ENCODE measurements around the gene OR10P1.

Gene OR10P1

GRCh38 chr12:55652352-55652751 lies 15.7 kb downstream of the OR10P1 start:
- peak; percentile 45 for DNase-seq

- DNase-seq = peak; percentile 27
Observed at GRCh38 chr12:55653031-55653430, 16.3 kb downstream of the OR10P1 start.

- no peak for DNase-seq
Observed at GRCh38 chr12:55654511-55655214, 18.0 kb downstream of the OR10P1 start.

GRCh38 chr12:55657212-55657611 lies 20.5 kb downstream of the OR10P1 start:
- no peak for DNase-seq

- no peak for DNase-seq
Observed at GRCh38 chr12:55658212-55658611, 21.5 kb downstream of the OR10P1 start.

GRCh38 chr12:55658635-55659391 lies 22.1 kb downstream of the OR10P1 start:
- no peak for DNase-seq

- no peak for DNase-seq
Observed at GRCh38 chr12:55659486-55660385, 23.0 kb downstream of the OR10P1 start.

GRCh38 chr12:55663391-55663790 lies 26.7 kb downstream of the OR10P1 start:
- DNase-seq = no peak

GRCh38 chr12:55664826-55665225 lies 28.1 kb downstream of the OR10P1 start:
- DNase-seq = no peak

- DNase-seq = no peak
Observed at GRCh38 chr12:55666508-55666907, 29.8 kb downstream of the OR10P1 start.

GRCh38 chr12:55670276-55670675 lies 33.6 kb downstream of the OR10P1 start:
- DNase-seq = no peak

GRCh38 chr12:55671746-55672145 lies 35.1 kb downstream of the OR10P1 start:
- DNase-seq = no peak

GRCh38 chr12:55673638-55674037 lies 36.9 kb downstream of the OR10P1 start:
- DNase-seq = no peak

- no peak for DNase-seq
Observed at GRCh38 chr12:55675666-55676065, 39.0 kb downstream of the OR10P1 start.

- no peak for DNase-seq
Observed at GRCh38 chr12:55676707-55677106, 40.0 kb downstream of the OR10P1 start.

- no peak for DNase-seq
Observed at GRCh38 chr12:55679691-55680090, 43.0 kb downstream of the OR10P1 start.

- DNase-seq = peak; percentile 4
Observed at GRCh38 chr12:55681142-55682077, 44.7 kb downstream of the OR10P1 start.

GRCh38 chr12:55682087-55682796 lies 45.5 kb downstream of the OR10P1 start:
- no peak for DNase-seq

- no peak for DNase-seq
Observed at GRCh38 chr12:55683676-55684075, 47.0 kb downstream of the OR10P1 start.

GRCh38 chr12:55684761-55685370 lies 48.2 kb downstream of the OR10P1 start:
- DNase-seq = no peak

- no peak for DNase-seq
Observed at GRCh38 chr12:55685671-55686070, 49.0 kb downstream of the OR10P1 start.

All from activated naive CD4-positive, alpha-beta T cell treated with Interleukin-2 at 50 U/mL for 16 hours (primary cell).